HCT116 (cell line): ENCODE measurements around the gene COL12A1.

Experiments
- CTCF ChIP-seq, 3 experiments: fragments of 200-600 bp in 1 of 3; sonication (generic) in 1 of 3; IDR thresholded peaks in 2 of 3; conservative IDR thresholded peaks in 1 of 3; 2 replicates each; pipeline ENCODE4 v1.5.1; 2012 to 2017; ENCODE audit warnings: low read depth in 2 of 3, low read length in 2 of 3, antibody characterized with exemption in 1 of 3, borderline replicate concordance in 1 of 3, control low read depth in 1 of 3, mild to moderate bottlenecking in 1 of 3, mixed read lengths in 1 of 3, mixed run types in 1 of 3, moderate library complexity in 1 of 3; ENCODE audit not compliant: insufficient read depth in 1 of 3
- EGR1 ChIP-seq: IDR thresholded peaks from 2 replicates; pipeline ENCODE4 v1.6.1; 2012; ENCODE audit warnings: low read depth
- ELF1 ChIP-seq: IDR thresholded peaks from 2 replicates; pipeline ENCODE4 v1.6.1; 2012; ENCODE audit warnings: low read depth, borderline replicate concordance
- EZH2 ChIP-seq: fragments of 200-600 bp; sonication (generic); IDR thresholded peaks from 2 replicates; pipeline ENCODE4 v1.6.1; 2017; ENCODE audit warnings: antibody characterized with exemption, mixed run types
- FOSL1 ChIP-seq: IDR thresholded peaks from 2 replicates; pipeline ENCODE4 v1.6.1; 2012; ENCODE audit warnings: low read depth
- MAX ChIP-seq: IDR thresholded peaks from 2 replicates; pipeline ENCODE4 v1.6.1; 2012
- POLR2A ChIP-seq: IDR thresholded peaks from 2 replicates; pipeline ENCODE4 v1.7.0; 2011; ENCODE audit warnings: borderline replicate concordance; ENCODE audit not compliant: insufficient read depth, insufficient read length; ENCODE audit errors: extremely low read depth
- POLR2AphosphoS5 ChIP-seq: IDR thresholded peaks from 2 replicates; pipeline ENCODE4 v1.6.1; 2011; ENCODE audit warnings: mild to moderate bottlenecking, low read depth, low read length, moderate library complexity
- RAD21 ChIP-seq: IDR thresholded peaks from 2 replicates; pipeline ENCODE4 v1.6.1; 2012; ENCODE audit warnings: low read depth, mild to moderate bottlenecking
- REST ChIP-seq: IDR thresholded peaks from 2 replicates; pipeline ENCODE4 v1.6.1; 2012; ENCODE audit warnings: low read depth
- ZNF274 ChIP-seq: fragments of 200-500 bp; sonication (Bioruptor generic); IDR thresholded peaks from 2 replicates; pipeline ENCODE4 v1.6.1; 2014; ENCODE audit warnings: mild to moderate bottlenecking, low read depth, low read length, inconsistent platforms

DNA sequence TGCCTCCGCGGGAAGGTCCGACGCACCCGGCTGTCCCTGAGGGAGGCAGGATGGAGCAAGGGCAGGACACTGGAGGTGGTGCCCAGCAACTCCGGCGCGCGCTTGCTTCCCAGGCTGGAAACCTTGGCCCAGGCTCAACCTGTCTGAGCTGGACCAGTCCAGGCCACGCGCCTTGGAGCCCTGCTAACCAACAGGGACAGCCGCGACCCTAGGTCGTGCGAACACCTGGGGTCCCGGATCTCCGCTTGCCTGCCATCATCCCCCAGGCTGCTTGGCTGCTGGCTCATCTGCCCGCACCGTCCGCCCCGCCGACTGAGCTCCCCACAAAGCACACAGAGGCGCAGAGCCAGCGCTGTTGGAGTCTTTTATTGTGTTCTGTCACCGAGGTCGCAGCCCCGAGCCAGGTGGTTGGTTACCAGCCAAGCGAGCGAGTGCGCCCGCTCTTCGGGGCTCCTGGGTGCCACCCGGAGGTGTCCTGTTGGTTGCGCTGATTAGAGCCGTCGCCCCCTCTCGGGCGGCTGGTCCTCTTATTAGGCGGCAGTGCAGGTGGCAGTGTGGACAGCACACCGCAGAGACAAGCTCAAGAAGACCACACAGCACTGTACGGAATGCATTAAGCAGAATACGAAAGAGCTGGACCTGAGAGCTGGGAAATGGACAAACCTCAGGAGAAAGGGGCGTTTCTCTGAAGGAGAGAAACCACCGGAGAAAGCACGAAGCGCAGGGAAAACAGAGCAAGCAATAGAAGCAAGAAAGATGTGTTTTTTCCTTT lies 3.8 kb downstream of the COL12A1 start:
- TF ChIP-seq FOSL1, result no peak
- no peak for TF ChIP-seq POLR2A
- peak in 2 of 3 experiments; percentile 18 to 42; a peak in 2 of 6 replicates for TF ChIP-seq CTCF (IDR thresholded peaks at IDR 0.05 in 2 of 3, conservative IDR thresholded peaks at IDR 0.05 in 1 of 3; ENCODE audit: borderline replicate concordance in 1 of 3, insufficient read depth in 1 of 3, low read depth in 2 of 3, low read length in 2 of 3)
- TF ChIP-seq MAX, result 0 out of 2 replicates have a peak, but pooled peaks have one; percentile 21
- TF ChIP-seq EGR1, result no peak
- TF ChIP-seq POLR2AphosphoS5, result peak; percentile 23; the same call in 1 of the 2 replicates
- TF ChIP-seq EZH2, result no peak
- no peak for TF ChIP-seq ELF1
- peak; percentile 34 for TF ChIP-seq RAD21
- TF ChIP-seq REST, result no peak
- no peak for TF ChIP-seq ZNF274
